ENCODE data around the gene PRR33.
"Not testable (repeated sequence)": the region's sequence is repeated elsewhere in the genome, so short reads cannot be mapped to it uniquely, and the experiment has no call there.

The PRR33 gene

GRCh38 chr11:1891831-1892115 lies at the start of gene PRR33:
Gene PRR33, minus strand, starts transcription at chr11:1891895. Its CDS starts 1,311 bp downstream, at chr11:1890584.
- no peak for DNase-seq

GRCh38 chr11:1939788-1940187 lies 48.1 kb upstream of the PRR33 start:
- DNase-seq: not testable (repeated sequence)

GRCh38 chr11:1939006-1939625 lies 47.4 kb upstream of the PRR33 start:
- DNase-seq: no peak

GRCh38 chr11:1938343-1939005 lies 46.8 kb upstream of the PRR33 start:
- DNase-seq: no peak

GRCh38 chr11:1937616-1938342 lies 46.1 kb upstream of the PRR33 start:
- DNase-seq: no peak

GRCh38 chr11:1936781-1937615 lies 45.3 kb upstream of the PRR33 start:
- DNase-seq: no peak

GRCh38 chr11:1936072-1936780 lies 44.5 kb upstream of the PRR33 start:
- DNase-seq: no peak

- no peak for DNase-seq
Measured at GRCh38 chr11:1935156-1936071, 43.7 kb upstream of the PRR33 start.

- no peak for DNase-seq
Measured at GRCh38 chr11:1934335-1935155, 42.9 kb upstream of the PRR33 start.

- DNase-seq: no peak
Measured at GRCh38 chr11:1933416-1934334, 42.0 kb upstream of the PRR33 start.

GRCh38 chr11:1932681-1933080 lies 41.0 kb upstream of the PRR33 start:
- DNase-seq: no peak

- no peak for DNase-seq
Measured at GRCh38 chr11:1932105-1932480, 40.4 kb upstream of the PRR33 start.

- no peak for DNase-seq
Measured at GRCh38 chr11:1931341-1932104, 39.8 kb upstream of the PRR33 start.

GRCh38 chr11:1930462-1930830 lies 38.8 kb upstream of the PRR33 start:
- no peak for DNase-seq

- DNase-seq: no peak
Measured at GRCh38 chr11:1929621-1930461, 38.1 kb upstream of the PRR33 start.

- DNase-seq: no peak
Measured at GRCh38 chr11:1928891-1929541, 37.3 kb upstream of the PRR33 start.

- no peak for DNase-seq
Measured at GRCh38 chr11:1928470-1928890, 36.8 kb upstream of the PRR33 start.
